Measurements from ENCODE around the gene ARMC10. TPM values are rescaled to one million over a fixed set of nuclear protein-coding genes. Genes with fewer than 3 reads are reported as not detected.

Gene ARMC10
- total RNA-seq, 4 donors from 2014 or later = 35.4 to 41.7 (median 39.7) TPM

- no peak for TF ChIP-seq CTCF (IDR thresholded peaks at IDR 0.05; ENCODE audit: low read depth)
These were observed 58.2 kb downstream of the ARMC10 start for GRCh38 chr7:103132995-103133688.

GRCh38 chr7:103134836-103135554, 60.1 kb downstream of the ARMC10 start:
- no peak for TF ChIP-seq CTCF (IDR thresholded peaks at IDR 0.05; ENCODE audit: low read depth)

GRCh38 chr7:103140061-103140460, 65.1 kb downstream of the ARMC10 start:
- no peak for TF ChIP-seq CTCF (IDR thresholded peaks at IDR 0.05; ENCODE audit: low read depth)

- no peak for TF ChIP-seq CTCF (IDR thresholded peaks at IDR 0.05; ENCODE audit: low read depth)
These were observed 65.7 kb downstream of the ARMC10 start for GRCh38 chr7:103140685-103141084.

GRCh38 chr7:103141753-103142404, 66.9 kb downstream of the ARMC10 start:
- no peak for TF ChIP-seq CTCF (IDR thresholded peaks at IDR 0.05; ENCODE audit: low read depth)

GRCh38 chr7:103142494-103142893, 67.6 kb downstream of the ARMC10 start:
- TF ChIP-seq CTCF (IDR thresholded peaks at IDR 0.05; ENCODE audit: low read depth) = no peak

GRCh38 chr7:103143868-103144267, 68.9 kb downstream of the ARMC10 start:
- no peak for TF ChIP-seq CTCF (IDR thresholded peaks at IDR 0.05; ENCODE audit: low read depth)

Data from subcutaneous adipose tissue (tissue), 4 donors.